ENCODE results near the gene NARS2.

DNA sequence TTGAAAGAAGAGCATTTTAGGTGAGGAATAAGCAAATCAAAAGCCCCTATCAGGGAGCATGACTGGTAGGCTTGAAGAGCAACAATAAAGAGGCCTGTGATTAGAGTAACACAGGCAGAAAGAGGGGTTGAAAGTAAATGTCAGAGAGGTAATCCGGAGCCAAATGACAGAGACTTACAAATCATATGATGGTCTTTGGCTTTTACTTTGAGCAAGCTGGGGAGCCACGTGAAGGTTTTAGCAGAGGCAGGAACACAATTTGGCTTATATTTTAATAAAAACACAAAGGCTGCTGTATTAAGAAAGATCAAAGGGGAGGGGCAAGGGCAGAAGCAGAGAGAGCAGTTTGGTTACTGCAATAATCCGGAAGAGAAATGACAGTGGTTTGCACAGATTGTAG is 12.8 kb upstream of the NARS2 start:
- TF ChIP-seq, protein P1, sequence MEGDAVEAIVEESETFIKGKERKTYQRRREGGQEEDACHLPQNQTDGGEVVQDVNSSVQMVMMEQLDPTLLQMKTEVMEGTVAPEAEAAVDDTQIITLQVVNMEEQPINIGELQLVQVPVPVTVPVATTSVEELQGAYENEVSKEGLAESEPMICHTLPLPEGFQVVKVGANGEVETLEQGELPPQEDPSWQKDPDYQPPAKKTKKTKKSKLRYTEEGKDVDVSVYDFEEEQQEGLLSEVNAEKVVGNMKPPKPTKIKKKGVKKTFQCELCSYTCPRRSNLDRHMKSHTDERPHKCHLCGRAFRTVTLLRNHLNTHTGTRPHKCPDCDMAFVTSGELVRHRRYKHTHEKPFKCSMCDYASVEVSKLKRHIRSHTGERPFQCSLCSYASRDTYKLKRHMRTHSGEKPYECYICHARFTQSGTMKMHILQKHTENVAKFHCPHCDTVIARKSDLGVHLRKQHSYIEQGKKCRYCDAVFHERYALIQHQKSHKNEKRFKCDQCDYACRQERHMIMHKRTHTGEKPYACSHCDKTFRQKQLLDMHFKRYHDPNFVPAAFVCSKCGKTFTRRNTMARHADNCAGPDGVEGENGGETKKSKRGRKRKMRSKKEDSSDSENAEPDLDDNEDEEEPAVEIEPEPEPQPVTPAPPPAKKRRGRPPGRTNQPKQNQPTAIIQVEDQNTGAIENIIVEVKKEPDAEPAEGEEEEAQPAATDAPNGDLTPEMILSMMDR (IDR thresholded peaks at IDR 0.05 in 4 of 5, conservative IDR thresholded peaks at IDR 0.05 in 1 of 5), result no peak
- no peak for TF ChIP-seq POLR2A (IDR thresholded peaks at IDR 0.05)
